Activated CD8-positive, alpha-beta memory T cell treated with anti-CD3 and anti-CD28 coated beads, Interleukin-2, amount 10 ng/mL, durations not matched to agents 7 days and 5 days (primary cell): ENCODE results near the gene SLC26A5. TPM values are rescaled to one million over a fixed set of nuclear protein-coding genes. Genes with fewer than 3 reads are reported as not detected.
A peak's percentile ranks its signal among the peaks of the same experiment; 100 is the strongest.

Source experiments
- ATAC-seq: fragments of 150-1000 bp; cut with Tn5 transposase; one replicate; pipeline ENCODE4 v1.10.0; 2021; ENCODE audit warnings: moderate library complexity
- CTCF ChIA-PET: fragments of 350-600 bp; sonication (Branson Sonifier 250); formaldehyde crosslinking; loops from one replicate; lab custom pipeline; 2021; ENCODE audit warnings: antibody characterized with exemption; lab: Charles Lee
- DNase-seq: peaks from one replicate; pipeline ENCODE4 v3.0.0-alpha.2; 2020
- H3K27ac Mint-ChIP-seq: one replicate; pipeline ENCODE4 v1.8.0; 2021; ENCODE audit warnings: mild to moderate bottlenecking, mixed read lengths
- H3K27me3 Mint-ChIP-seq: one replicate; pipeline ENCODE4 v1.8.0; 2021; ENCODE audit warnings: mixed read lengths
- H3K36me3 Mint-ChIP-seq: one replicate; pipeline ENCODE4 v1.8.0; 2021; ENCODE audit warnings: mild to moderate bottlenecking, mixed read lengths
- H3K4me1 Mint-ChIP-seq: one replicate; pipeline ENCODE4 v1.8.0; 2021; ENCODE audit warnings: mixed read lengths
- H3K4me3 Mint-ChIP-seq: one replicate; pipeline ENCODE4 v1.8.0; 2021; ENCODE audit warnings: mild to moderate bottlenecking, moderate library complexity, mixed read lengths
- H3K9me3 Mint-ChIP-seq: one replicate; pipeline ENCODE4 v1.8.0; 2022; ENCODE audit warnings: low read depth, mixed read lengths
- total RNA-seq, 2 experiments: library from RNA; stranded (reverse); gene quantifications; one replicate each; pipeline ENCODE4 v1.2.3, GENCODE V29; 2021

The SLC26A5 gene
- total RNA-seq, 2 experiments from 2014 or later: not detected

- Mint-ChIP-seq H3K36me3 (no peaks in the 10 kb centered on the region), H3K4me1 (no peaks in the 10 kb centered on the region), H3K27ac (no peak overlapping the region), H3K4me3 (no peak overlapping the region), H3K9me3 (no peaks in the 10 kb centered on the region), H3K27me3 (peaks cover 9% of the 10 kb centered on the region)
- DNase-seq: no peak
- no peak for ATAC-seq
- CTCF ChIA-PET: no interaction called here
Measured at GRCh38 chr7:103391976-103392375, 54.0 kb downstream of the SLC26A5 start.

GRCh38 chr7:103391150-103391549 lies 54.9 kb downstream of the SLC26A5 start:
- H3K4me1 Mint-ChIP-seq: no peaks in the 10 kb centered on the region
- peaks cover 9% of the 10 kb centered on the region for H3K27me3 Mint-ChIP-seq
- ATAC-seq (no peak), DNase-seq (no peak)
- CTCF ChIA-PET: no interaction called here
- H3K4me3 Mint-ChIP-seq: no peak overlapping the region
- H3K36me3 Mint-ChIP-seq: no peaks in the 10 kb centered on the region
- H3K27ac Mint-ChIP-seq: no peak overlapping the region
- H3K9me3 Mint-ChIP-seq: no peaks in the 10 kb centered on the region

GRCh38 chr7:103389263-103389662 lies 56.7 kb downstream of the SLC26A5 start:
- Mint-ChIP-seq H3K9me3 (no peaks in the 10 kb centered on the region), H3K27me3 (peaks cover 9% of the 10 kb centered on the region), H3K27ac (no peak overlapping the region), H3K4me3 (no peak overlapping the region), H3K36me3 (no peaks in the 10 kb centered on the region), H3K4me1 (no peaks in the 10 kb centered on the region)
- DNase-seq (no peak), ATAC-seq (no peak)
- CTCF ChIA-PET: no interaction called here

- ATAC-seq: no peak
- H3K4me3 Mint-ChIP-seq: no peak overlapping the region
Measured at GRCh38 chr7:103388469-103389140, 57.4 kb downstream of the SLC26A5 start.

GRCh38 chr7:103387242-103387641 lies 58.8 kb downstream of the SLC26A5 start:
- CTCF ChIA-PET: no interaction called here

More at GRCh38 chr7:103388469-103389140, 57.4 kb downstream of the SLC26A5 start:
- no peaks in the 10 kb centered on the region for H3K9me3 Mint-ChIP-seq
- DNase-seq: no peak
- no peaks in the 10 kb centered on the region for H3K36me3 Mint-ChIP-seq
- no peak overlapping the region for H3K27ac Mint-ChIP-seq
- peaks cover 9% of the 10 kb centered on the region for H3K27me3 Mint-ChIP-seq
- CTCF ChIA-PET: no interaction called here
- H3K4me1 Mint-ChIP-seq: no peaks in the 10 kb centered on the region

GRCh38 chr7:103382032-103382402 lies 64.0 kb downstream of the SLC26A5 start:
- no peaks in the 10 kb centered on the region for H3K9me3 Mint-ChIP-seq
- DNase-seq (no peak), ATAC-seq (no peak)
- peaks cover 12% of the 10 kb centered on the region for H3K27me3 Mint-ChIP-seq
- H3K4me3 Mint-ChIP-seq: no peak overlapping the region
- H3K27ac Mint-ChIP-seq: no peak overlapping the region
- no peaks in the 10 kb centered on the region for H3K36me3 Mint-ChIP-seq
- H3K4me1 Mint-ChIP-seq: no peaks in the 10 kb centered on the region
- CTCF ChIA-PET: no interaction called here

More at GRCh38 chr7:103387242-103387641, 58.8 kb downstream of the SLC26A5 start:
- ATAC-seq (no peak), DNase-seq (no peak)
- H3K4me3 Mint-ChIP-seq: no peak overlapping the region
- H3K4me1 Mint-ChIP-seq: no peaks in the 10 kb centered on the region
- no peaks in the 10 kb centered on the region for H3K9me3 Mint-ChIP-seq
- H3K27ac Mint-ChIP-seq: no peak overlapping the region
- no peaks in the 10 kb centered on the region for H3K36me3 Mint-ChIP-seq
- H3K27me3 Mint-ChIP-seq: peaks cover 6% of the 10 kb centered on the region

- Mint-ChIP-seq H3K4me1 (no peaks in the 10 kb centered on the region), H3K9me3 (no peaks in the 10 kb centered on the region), H3K36me3 (no peaks in the 10 kb centered on the region), H3K27me3 (peaks cover 12% of the 10 kb centered on the region), H3K27ac (no peak overlapping the region), H3K4me3 (no peak overlapping the region)
- ATAC-seq: no peak
- DNase-seq: no peak
- CTCF ChIA-PET: no interaction called here
Measured at GRCh38 chr7:103381280-103382031, 64.6 kb downstream of the SLC26A5 start.

- CTCF ChIA-PET: no interaction called here
- H3K36me3 Mint-ChIP-seq: no peaks in the 10 kb centered on the region
- H3K27ac Mint-ChIP-seq: no peak overlapping the region
Measured at GRCh38 chr7:103380395-103381191, 65.4 kb downstream of the SLC26A5 start.

GRCh38 chr7:103379270-103379975 lies 66.6 kb downstream of the SLC26A5 start:
- Mint-ChIP-seq H3K9me3 (no peaks in the 10 kb centered on the region), H3K4me1 (no peaks in the 10 kb centered on the region), H3K27me3 (peaks cover 12% of the 10 kb centered on the region), H3K27ac (no peak overlapping the region), H3K4me3 (no peak overlapping the region), H3K36me3 (no peaks in the 10 kb centered on the region)
- DNase-seq (no peak), ATAC-seq (no peak)
- CTCF ChIA-PET: interaction anchor here (0.7 kb wide), 1 partner anchor 39 kb away, joined by 3 read pairs; no protein-coding TSS in a partner anchor

More at GRCh38 chr7:103380395-103381191, 65.4 kb downstream of the SLC26A5 start:
- ATAC-seq (no peak), DNase-seq (no peak)
- Mint-ChIP-seq H3K4me1 (no peaks in the 10 kb centered on the region), H3K4me3 (no peak overlapping the region), H3K9me3 (no peaks in the 10 kb centered on the region), H3K27me3 (peaks cover 12% of the 10 kb centered on the region)

GRCh38 chr7:103373866-103374643 lies 72.0 kb downstream of the SLC26A5 start:
- DNase-seq (no peak), ATAC-seq (no peak)
- Mint-ChIP-seq H3K9me3 (no peaks in the 10 kb centered on the region), H3K27me3 (peaks cover 9% of the 10 kb centered on the region), H3K4me1 (no peaks in the 10 kb centered on the region), H3K36me3 (peaks cover 3% of the 10 kb centered on the region), H3K27ac (no peak overlapping the region), H3K4me3 (no peak overlapping the region)
- CTCF ChIA-PET: no interaction called here

- Mint-ChIP-seq H3K4me3 (no peak overlapping the region), H3K9me3 (no peaks in the 10 kb centered on the region), H3K27me3 (no peaks in the 10 kb centered on the region), H3K4me1 (no peaks in the 10 kb centered on the region), H3K36me3 (peaks cover 26% of the 10 kb centered on the region), H3K27ac (no peak overlapping the region)
- CTCF ChIA-PET: no interaction called here
- DNase-seq: no peak
- no peak for ATAC-seq
Measured at GRCh38 chr7:103369432-103369831, 76.6 kb downstream of the SLC26A5 start.

GRCh38 chr7:103349805-103350204 lies 96.2 kb downstream of the SLC26A5 start:
- Mint-ChIP-seq H3K4me1 (peaks cover 62% of the 10 kb centered on the region), H3K9me3 (no peaks in the 10 kb centered on the region), H3K27ac (peak overlapping the region; percentile 86), H3K27me3 (no peaks in the 10 kb centered on the region), H3K4me3 (peak overlapping the region; percentile 99), H3K36me3 (peaks cover 34% of the 10 kb centered on the region)
- no peak for DNase-seq
- ATAC-seq: no peak
- CTCF ChIA-PET: interaction anchor here (1.3 kb wide), 1 partner anchor 11 kb away, joined by 3 read pairs; no protein-coding TSS in a partner anchor
